ENCODE results near the gene ERMP1. TPM values are rescaled to one million over a fixed set of nuclear protein-coding genes. Genes with fewer than 3 reads are reported as not detected.

The ERMP1 gene
- total RNA-seq, 2 experiments from 2014 or later = 23.2 to 24.0 TPM

DNA sequence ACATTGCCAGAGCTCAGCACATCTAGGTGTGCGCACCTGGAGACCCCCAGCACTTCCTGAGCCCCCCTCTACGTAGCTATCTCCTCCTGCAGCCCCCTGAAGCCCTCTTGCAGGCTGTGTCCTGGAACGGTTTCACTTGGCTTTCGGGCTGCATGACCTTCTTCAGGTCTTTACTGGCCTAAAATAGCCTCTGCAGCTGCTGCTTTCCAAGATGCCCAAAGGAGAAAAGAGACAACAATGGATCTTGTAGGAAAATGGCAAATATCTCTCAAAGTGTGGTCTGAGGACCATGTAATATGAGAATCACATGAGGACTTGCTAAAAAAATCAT lies 6.6 kb upstream of the ERMP1 start:
- Mint-ChIP-seq H3K27me3 (no peaks in the 10 kb centered on the region), H3K4me3 (no peak overlapping the region), H3K9me3 (peaks cover 4% of the 10 kb centered on the region), H3K36me3 (peaks cover 4% of the 10 kb centered on the region), H3K4me1 (ENCODE audit: low read depth) (peaks cover 59% of the 10 kb centered on the region), H3K27ac (no peak overlapping the region)
- CTCF ChIA-PET = interaction anchor here (1.2 kb wide), 1 partner anchor 15 kb away, joined by 3 read pairs; no protein-coding TSS in a partner anchor
- no peak for DNase-seq
- POLR2A ChIA-PET = no interaction called here
- intact Hi-C loops (cut with micrococcal nuclease) = no loop called here

DNA sequence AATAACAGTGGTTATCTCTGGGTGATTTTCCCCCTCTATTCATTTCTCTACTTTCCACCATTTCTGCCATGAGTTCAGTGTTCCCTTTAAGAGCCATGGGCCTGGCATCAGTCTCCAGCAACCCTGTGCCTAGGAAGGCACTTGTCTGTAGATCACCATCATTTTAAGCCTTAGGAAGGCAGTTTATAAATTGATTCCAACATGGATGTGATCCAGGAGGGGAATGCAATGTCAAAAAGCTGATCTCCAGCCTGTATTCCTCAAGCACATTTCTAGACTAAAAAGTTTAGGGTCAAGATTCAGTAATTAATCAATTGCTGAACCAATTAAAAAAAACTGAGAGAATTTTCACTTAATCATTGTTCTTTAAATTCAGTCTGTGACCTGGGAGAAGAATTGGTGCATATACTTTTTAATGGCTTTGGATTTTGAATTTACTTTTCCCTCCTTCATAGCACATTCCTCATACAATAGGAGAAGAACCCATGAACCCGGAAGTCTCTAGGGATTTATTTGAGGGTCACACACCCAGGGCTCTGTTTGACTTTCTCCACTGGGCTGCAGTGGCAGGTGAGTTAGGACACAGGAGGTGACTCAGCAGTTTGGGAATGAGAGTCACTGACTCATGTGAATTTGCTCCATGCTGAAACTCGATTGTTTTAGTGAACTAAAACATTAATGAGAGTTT lies 6.1 kb upstream of the ERMP1 start:
- H3K4me1 Mint-ChIP-seq (ENCODE audit: low read depth) = peaks cover 57% of the 10 kb centered on the region
- no peak overlapping the region for H3K4me3 Mint-ChIP-seq
- intact Hi-C loops (cut with micrococcal nuclease) = no loop called here
- no peaks in the 10 kb centered on the region for H3K27me3 Mint-ChIP-seq
- peaks cover 4% of the 10 kb centered on the region for H3K9me3 Mint-ChIP-seq
- H3K27ac Mint-ChIP-seq = no peak overlapping the region
- no peak for DNase-seq
- POLR2A ChIA-PET = no interaction called here
- peaks cover 4% of the 10 kb centered on the region for H3K36me3 Mint-ChIP-seq
- CTCF ChIA-PET = interaction anchor here (1.2 kb wide), 1 partner anchor 16 kb away, joined by 3 read pairs; no protein-coding TSS in a partner anchor

DNA sequence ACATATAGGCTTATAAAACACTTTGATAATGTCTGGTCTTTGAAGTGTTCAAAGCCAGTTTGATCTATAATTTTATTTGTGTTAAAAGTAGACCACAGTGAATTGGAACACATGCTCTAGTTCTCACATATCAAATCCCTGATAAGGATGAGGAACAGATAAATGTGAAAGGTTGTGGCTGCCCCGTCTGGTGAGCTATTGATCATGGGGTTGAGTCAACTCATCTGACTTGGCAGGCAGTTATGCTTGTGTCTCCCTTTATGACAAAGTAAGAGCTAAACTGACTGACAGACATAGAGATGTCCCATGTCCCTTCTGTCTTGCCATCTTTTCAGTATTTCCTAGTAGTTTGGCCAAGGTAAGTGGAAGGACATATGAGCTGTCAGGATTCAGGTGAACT lies 2.9 kb upstream of the ERMP1 start:
- Mint-ChIP-seq H3K9me3 (no peaks in the 10 kb centered on the region), H3K4me1 (ENCODE audit: low read depth) (peaks cover 50% of the 10 kb centered on the region), H3K27me3 (no peaks in the 10 kb centered on the region), H3K27ac (no peak overlapping the region), H3K4me3 (no peak overlapping the region), H3K36me3 (peaks cover 3% of the 10 kb centered on the region)
- peak; percentile 49 for DNase-seq
- CTCF ChIA-PET = interaction anchor here (6.2 kb wide), 1 partner anchor 7 kb away, joined by 55 read pairs; no protein-coding TSS in a partner anchor
- intact Hi-C loops (cut with micrococcal nuclease) = no loop called here
- POLR2A ChIA-PET = interaction anchor here (1.8 to 1.9 kb wide), 2 partner anchors 18 to 115 kb away, joined by 5 read pairs; no protein-coding TSS in a partner anchor

DNA sequence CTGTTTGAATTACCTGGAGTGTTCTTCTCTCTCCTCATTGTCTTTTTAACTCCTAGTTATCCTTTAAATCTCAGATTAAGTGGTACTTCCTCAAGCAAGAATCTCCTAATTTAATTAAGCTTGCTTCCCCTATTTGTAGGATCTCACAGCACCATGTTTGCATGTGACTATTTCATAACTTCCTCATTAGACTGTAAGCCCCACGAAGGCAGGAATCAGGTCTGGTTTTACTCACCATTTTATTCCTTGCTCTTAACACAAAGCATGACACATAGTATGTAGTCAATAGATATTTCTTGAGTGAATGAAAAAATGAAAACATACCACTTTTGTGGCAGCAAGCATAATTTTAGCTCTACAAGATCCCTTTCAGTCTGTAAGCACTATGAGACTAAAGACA lies 1.3 kb upstream of the ERMP1 start:
- ChIA-PET POLR2A (interaction anchor here (1.3 kb wide), 1 partner anchor 17 kb away, joined by 4 read pairs; no protein-coding TSS in a partner anchor), CTCF (interaction anchor here (1.7 to 6.2 kb wide), 4 partner anchors 9 to 233 kb away, joined by 3 to 55 read pairs (median 12); no protein-coding TSS in a partner anchor)
- no peak overlapping the region for H3K27ac Mint-ChIP-seq
- intact Hi-C loops (cut with micrococcal nuclease) = loop anchor here (5.0 kb wide), 2 partner anchors 382 to 1157 kb away; partner anchors contain the start of genes CD274 and CDC37L1
- DNase-seq = no peak
- no peaks in the 10 kb centered on the region for H3K27me3 Mint-ChIP-seq
- peaks cover 9% of the 10 kb centered on the region for H3K36me3 Mint-ChIP-seq
- H3K4me3 Mint-ChIP-seq = no peak overlapping the region
- H3K4me1 Mint-ChIP-seq (ENCODE audit: low read depth) = peaks cover 47% of the 10 kb centered on the region
- no peaks in the 10 kb centered on the region for H3K9me3 Mint-ChIP-seq

DNA sequence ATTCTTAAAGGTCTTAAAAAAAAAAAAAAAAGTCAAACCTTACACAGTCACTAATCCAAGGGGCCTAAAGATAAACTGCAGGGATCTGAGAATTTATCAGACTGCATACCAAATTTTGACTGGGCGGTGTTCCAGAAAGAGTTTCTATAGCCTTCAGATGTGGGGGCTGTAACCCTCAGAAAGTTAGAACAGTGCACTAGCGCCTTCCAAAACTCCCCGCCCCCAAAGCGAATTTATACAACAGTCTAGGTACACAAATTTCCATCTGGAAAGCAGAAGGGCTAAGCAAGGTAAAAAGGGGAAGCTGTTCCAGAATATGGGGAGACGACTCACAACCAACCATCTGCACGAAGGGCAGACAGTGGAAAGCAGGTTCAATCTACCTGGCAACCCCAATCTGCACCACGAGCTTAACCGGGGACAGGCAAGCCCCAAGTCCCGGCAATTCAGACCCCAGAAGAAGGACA lies 813 bp downstream of the ERMP1 start:
- Mint-ChIP-seq H3K4me3 (peak overlapping the region; percentile 86), H3K4me1 (ENCODE audit: low read depth) (peaks cover 42% of the 10 kb centered on the region), H3K27ac (peak overlapping the region; percentile 14), H3K36me3 (peaks cover 13% of the 10 kb centered on the region), H3K27me3 (no peaks in the 10 kb centered on the region), H3K9me3 (no peaks in the 10 kb centered on the region)
- ChIA-PET POLR2A (interaction anchor here (0.7 to 2.6 kb wide), 4 partner anchors 10 to 223 kb away, joined by 3 to 13 read pairs (median 4); no protein-coding TSS in a partner anchor), CTCF (interaction anchor here (0.8 to 6.2 kb wide), 18 partner anchors 11 to 229 kb away, joined by 3 to 55 read pairs (median 6); no protein-coding TSS in a partner anchor)
- intact Hi-C loops (cut with micrococcal nuclease) = loop anchor here (2.0 to 5.0 kb wide), 6 partner anchors 21 to 1155 kb away; partner anchors contain the start of genes CD274, CDC37L1 and RIC1
- DNase-seq = no peak

DNA sequence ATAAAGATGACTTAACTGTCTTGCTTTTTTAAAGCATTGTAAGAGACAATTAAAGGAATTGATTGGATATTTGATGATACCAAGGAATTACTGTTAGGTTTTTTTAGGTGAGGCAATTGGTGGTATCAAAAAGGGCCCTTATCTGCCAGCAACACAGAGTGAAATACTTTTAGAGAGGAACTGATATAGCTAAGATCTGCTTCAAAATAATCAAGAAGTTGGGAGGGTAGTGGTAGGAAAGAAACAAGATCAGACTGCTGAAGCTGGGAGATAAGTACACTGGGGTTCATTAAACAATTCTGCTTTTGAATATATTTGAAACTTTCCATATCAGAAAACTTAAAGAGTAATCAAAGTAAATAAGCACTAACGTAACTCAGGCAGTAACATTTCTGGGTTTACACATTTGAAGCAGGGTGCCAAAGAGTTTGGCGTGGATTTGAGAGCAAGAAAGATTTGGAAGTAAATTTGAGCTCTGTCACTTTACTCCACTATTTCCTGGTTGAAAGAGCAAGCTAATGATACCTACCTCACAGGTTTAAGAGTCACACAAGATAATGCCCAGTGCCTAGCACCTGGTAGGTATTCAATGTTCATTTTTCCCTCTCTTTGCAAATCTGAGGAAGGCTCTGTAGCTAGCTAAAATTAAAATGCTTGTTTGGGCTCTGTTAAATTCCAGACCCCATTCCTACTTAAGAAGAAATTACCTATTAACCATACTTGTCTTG lies 6.9 kb downstream of the ERMP1 start:
- Mint-ChIP-seq H3K9me3 (no peaks in the 10 kb centered on the region), H3K27ac (no peak overlapping the region), H3K4me3 (no peak overlapping the region), H3K4me1 (ENCODE audit: low read depth) (peaks cover 26% of the 10 kb centered on the region), H3K27me3 (no peaks in the 10 kb centered on the region), H3K36me3 (peaks cover 29% of the 10 kb centered on the region)
- CTCF ChIA-PET = interaction anchor here (0.7 to 1.3 kb wide), 3 partner anchors 59 to 73 kb away, joined by 3 to 4 read pairs (median 3); no protein-coding TSS in a partner anchor
- intact Hi-C loops (cut with micrococcal nuclease) = no loop called here
- POLR2A ChIA-PET = interaction anchor here (0.6 kb wide), 1 partner anchor 93 kb away, joined by 4 read pairs; no protein-coding TSS in a partner anchor
- no peak for DNase-seq

DNA sequence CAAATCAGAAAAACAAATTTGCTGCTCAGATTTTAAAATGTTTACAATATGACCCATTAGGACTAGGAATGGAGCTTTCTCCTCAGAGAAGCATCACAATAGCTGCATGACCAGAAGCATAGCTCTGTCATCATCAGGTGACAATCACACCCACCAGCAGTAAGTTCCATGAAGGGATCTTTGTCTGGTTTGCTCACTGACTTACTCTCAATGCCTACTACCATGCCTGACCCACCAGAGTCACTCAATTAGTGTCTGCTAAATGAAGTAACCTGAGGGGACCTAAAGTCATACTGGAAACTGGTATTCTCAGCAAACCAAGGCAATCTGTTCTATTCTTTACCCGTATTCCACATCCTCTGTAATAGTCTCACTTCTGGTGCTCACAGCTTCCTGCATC lies 7.7 kb downstream of the ERMP1 start:
- DNase-seq = no peak
- Mint-ChIP-seq H3K36me3 (peaks cover 25% of the 10 kb centered on the region), H3K9me3 (no peaks in the 10 kb centered on the region), H3K4me1 (ENCODE audit: low read depth) (peaks cover 27% of the 10 kb centered on the region), H3K27me3 (no peaks in the 10 kb centered on the region), H3K27ac (no peak overlapping the region), H3K4me3 (no peak overlapping the region)
- intact Hi-C loops (cut with micrococcal nuclease) = no loop called here
- CTCF ChIA-PET = interaction anchor here (1.2 to 1.3 kb wide), 2 partner anchors 60 to 61 kb away, joined by 3 to 4 read pairs; no protein-coding TSS in a partner anchor
- POLR2A ChIA-PET = no interaction called here

DNA sequence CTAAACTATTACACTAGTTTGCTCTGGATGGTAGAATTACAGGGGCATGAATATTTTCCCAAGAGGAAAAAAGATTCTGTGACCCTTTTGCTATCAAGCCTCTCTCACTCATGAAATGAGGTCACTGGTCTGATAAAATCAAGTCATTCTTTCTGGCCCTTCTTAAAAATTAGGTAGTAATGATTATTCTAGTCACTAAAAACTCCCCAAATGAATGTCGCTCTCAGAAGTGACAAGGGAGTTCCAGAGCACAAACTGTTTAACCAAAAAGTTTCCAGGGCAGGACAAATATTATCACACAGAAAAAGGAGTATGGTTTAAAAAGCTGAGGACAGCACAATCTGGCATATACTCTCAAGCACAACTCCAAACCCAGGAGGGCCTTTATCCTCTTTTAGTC lies 12.5 kb downstream of the ERMP1 start:
- POLR2A ChIA-PET = no interaction called here
- intact Hi-C loops (cut with micrococcal nuclease) = no loop called here
- DNase-seq = no peak
- no peak overlapping the region for H3K4me3 Mint-ChIP-seq
- CTCF ChIA-PET = interaction anchor here (5.8 kb wide), 1 partner anchor 12 kb away, joined by 33 read pairs; the partner anchor contains the start of gene ERMP1
- peaks cover 29% of the 10 kb centered on the region for H3K36me3 Mint-ChIP-seq
- H3K4me1 Mint-ChIP-seq (ENCODE audit: low read depth) = peaks cover 16% of the 10 kb centered on the region
- H3K27ac Mint-ChIP-seq = no peak overlapping the region
- no peaks in the 10 kb centered on the region for H3K27me3 Mint-ChIP-seq
- no peaks in the 10 kb centered on the region for H3K9me3 Mint-ChIP-seq

DNA sequence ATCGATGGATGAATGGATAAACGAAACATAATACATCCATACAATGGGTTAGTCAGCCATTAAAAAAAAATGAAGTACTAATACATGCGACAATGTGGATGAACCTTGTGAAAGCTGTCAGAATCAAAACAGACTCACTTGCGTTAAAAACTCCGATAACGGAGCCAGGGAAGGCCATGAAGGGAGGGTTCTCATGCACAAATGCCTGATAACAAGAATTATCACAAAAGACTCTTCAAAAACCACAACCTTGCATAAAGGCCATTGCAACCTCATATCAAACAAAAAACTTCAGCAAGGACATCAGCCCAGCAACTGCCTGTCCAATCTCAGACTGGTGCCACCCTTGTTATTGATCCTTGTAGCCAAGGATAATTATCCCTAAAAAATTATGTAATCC lies 13.7 kb downstream of the ERMP1 start:
- Mint-ChIP-seq H3K27ac (no peak overlapping the region), H3K9me3 (no peaks in the 10 kb centered on the region), H3K36me3 (peaks cover 23% of the 10 kb centered on the region), H3K4me1 (ENCODE audit: low read depth) (peaks cover 12% of the 10 kb centered on the region), H3K4me3 (no peak overlapping the region), H3K27me3 (no peaks in the 10 kb centered on the region)
- ChIA-PET CTCF (interaction anchor here (5.8 kb wide), 1 partner anchor 13 kb away, joined by 33 read pairs; the partner anchor contains the start of gene ERMP1), POLR2A (no interaction called here)
- no peak for DNase-seq
- intact Hi-C loops (cut with micrococcal nuclease) = no loop called here

DNA sequence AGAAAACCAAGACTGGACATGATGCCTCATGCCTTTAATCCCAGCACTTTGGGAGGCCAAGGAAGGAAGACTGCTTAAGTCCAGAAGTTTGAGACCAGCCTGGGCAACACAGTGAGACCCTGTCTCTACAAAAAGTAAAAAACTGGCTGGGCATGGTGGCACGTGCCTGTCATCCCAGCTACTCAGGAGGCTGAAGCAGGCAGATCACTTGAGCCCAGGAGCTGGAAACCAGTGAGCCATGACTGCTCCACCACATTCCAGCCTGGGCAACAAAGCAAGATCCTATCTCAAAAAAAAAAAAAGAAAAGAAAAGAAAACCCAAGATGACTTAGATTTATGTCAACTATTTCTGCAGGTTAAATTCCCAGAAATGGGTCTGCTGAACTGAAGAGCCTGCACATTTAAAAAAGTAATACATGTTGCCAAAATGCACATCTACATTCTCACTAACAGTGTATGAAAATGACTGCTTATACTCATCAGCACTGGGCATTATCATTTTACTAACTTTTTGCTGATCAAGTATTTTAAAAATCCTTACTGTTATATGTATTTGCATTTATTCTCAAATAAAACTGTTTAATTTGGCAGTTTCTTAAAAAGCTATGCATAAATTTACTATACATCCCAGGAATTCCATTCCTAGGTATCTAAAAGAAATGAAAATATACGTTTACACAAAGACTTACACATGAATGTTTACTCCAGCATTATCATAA lies 14.3 kb downstream of the ERMP1 start:
- Mint-ChIP-seq H3K4me3 (no peak overlapping the region), H3K4me1 (ENCODE audit: low read depth) (peaks cover 12% of the 10 kb centered on the region), H3K9me3 (no peaks in the 10 kb centered on the region), H3K36me3 (peaks cover 27% of the 10 kb centered on the region), H3K27ac (no peak overlapping the region), H3K27me3 (no peaks in the 10 kb centered on the region)
- ChIA-PET CTCF (interaction anchor here (5.8 kb wide), 1 partner anchor 13 kb away, joined by 33 read pairs; the partner anchor contains the start of gene ERMP1), POLR2A (no interaction called here)
- DNase-seq = no peak
- intact Hi-C loops (cut with micrococcal nuclease) = no loop called here

DNA sequence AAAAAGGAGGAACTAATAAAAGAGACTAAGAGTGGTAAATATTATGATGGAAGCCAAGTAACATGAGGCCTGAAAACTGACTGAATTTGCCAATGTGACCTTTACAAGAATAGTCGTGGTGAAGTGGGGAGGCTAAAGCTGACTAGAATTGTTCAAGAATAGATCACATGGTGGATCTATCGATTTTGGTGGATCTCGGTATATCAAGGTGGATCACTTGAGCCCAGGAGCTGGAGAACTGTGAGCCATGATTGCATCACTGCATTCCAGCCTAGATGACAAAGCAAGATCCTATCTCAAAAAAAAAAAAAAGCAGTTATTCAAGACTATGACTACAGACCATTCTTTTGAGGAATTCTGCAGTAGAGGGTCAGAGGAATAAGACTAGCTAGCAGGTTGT lies 15.1 kb downstream of the ERMP1 start:
- Mint-ChIP-seq H3K4me1 (ENCODE audit: low read depth) (peaks cover 12% of the 10 kb centered on the region), H3K27me3 (no peaks in the 10 kb centered on the region), H3K27ac (no peak overlapping the region), H3K36me3 (peaks cover 26% of the 10 kb centered on the region), H3K9me3 (no peaks in the 10 kb centered on the region), H3K4me3 (no peak overlapping the region)
- CTCF ChIA-PET = interaction anchor here (5.8 kb wide), 1 partner anchor 14 kb away, joined by 33 read pairs; the partner anchor contains the start of gene ERMP1
- no peak for DNase-seq
- POLR2A ChIA-PET = no interaction called here
- intact Hi-C loops (cut with micrococcal nuclease) = no loop called here

Measured in activated CD4-positive, alpha-beta memory T cell treated with anti-CD3 and anti-CD28 coated beads for 36 hours (primary cell).